Body of pancreas (tissue), 4 donors: ENCODE measurements around the gene PCA3.

Experiments used
- CTCF ChIP-seq, 7 experiments: fragments of 450-650 bp in 4 of 7; fragments of 200-600 bp in 3 of 7; sonication (generic) in 3 of 7; IDR thresholded peaks; one replicate each; pipeline ENCODE4 v1.5.1; 2016 to 2019; ENCODE audit warnings: antibody characterized with exemption in 7 of 7
- POLR2A ChIP-seq, 3 donors: fragments of 450-650 bp; IDR thresholded peaks; one replicate each; pipeline ENCODE4 v1.6.1; 2016; ENCODE audit warnings: antibody characterized with exemption in 3 of 3, mild to moderate bottlenecking in 2 of 3

DNA sequence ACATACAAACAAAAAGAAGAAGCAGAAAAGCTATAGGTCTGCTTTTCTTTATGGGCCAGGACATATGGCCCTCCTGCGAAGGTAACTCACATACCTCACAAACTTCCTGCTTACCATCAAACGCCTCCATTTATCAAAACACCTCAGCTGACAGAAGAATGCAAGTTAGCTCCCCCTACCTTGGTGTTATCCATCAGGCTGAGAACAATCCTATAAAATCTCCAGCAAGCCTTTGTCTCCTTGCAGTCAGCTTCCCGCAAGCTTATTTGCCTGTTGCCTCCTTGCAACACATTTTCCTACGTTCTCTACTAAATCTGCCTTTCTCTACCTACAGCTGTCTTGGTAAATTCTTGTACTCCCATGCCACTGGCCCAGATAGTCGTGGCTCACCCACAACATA, 22.7 kb upstream of the PCA3 start:
- TF ChIP-seq CTCF (IDR thresholded peaks at IDR 0.05) (no peak), POLR2A (IDR thresholded peaks at IDR 0.05) (no peak)
